SK-N-MC (cell line): Measurements from ENCODE around the gene IKZF4.
"Not testable (repeated sequence)": the region's sequence is repeated elsewhere in the genome, so short reads cannot be mapped to it uniquely, and the experiment has no call there.

Source experiments
- DNase-seq: peaks from one replicate; pipeline ENCODE4 v3.0.0-alpha.2; 2011; ENCODE audit warnings: low read depth, low spot score
- H3K27ac ChIP-seq: fragments of 200-600 bp; sonication (generic); 2 replicates; pipeline ENCODE4 v1.5.1; 2016; ENCODE audit warnings: mixed run types
- H3K36me3 ChIP-seq: fragments of 200-600 bp; sonication (generic); 2 replicates; pipeline ENCODE4 v1.6.1; 2017; ENCODE audit warnings: antibody characterized with exemption, low read length, mixed read lengths; ENCODE audit not compliant: insufficient read depth
- H3K4me3 ChIP-seq: fragments of 200-600 bp; sonication (generic); 2 replicates; pipeline ENCODE4 v1.5.1; 2016
- H3K9ac ChIP-seq: fragments of 200-600 bp; sonication (generic); 2 replicates; pipeline ENCODE4 v1.8.0; 2017; ENCODE audit warnings: mixed run types, mixed read lengths; ENCODE audit not compliant: insufficient read length
- H3K9me3 ChIP-seq: fragments of 200-600 bp; sonication (generic); 2 replicates; pipeline ENCODE4 v1.6.1; 2017; ENCODE audit warnings: low read depth, mild to moderate bottlenecking, antibody characterized with exemption, low read length, moderate library complexity, mixed read lengths
- EZH2 ChIP-seq: fragments of 200-600 bp; sonication (generic); IDR thresholded peaks from one replicate; pipeline ENCODE4 v1.6.1; 2017; ENCODE audit warnings: antibody characterized with exemption
- FOXP2 ChIP-seq: optimal IDR thresholded peaks from 2 replicates; pipeline ENCODE3; 2011; ENCODE audit warnings: mild to moderate bottlenecking, moderate library complexity; ENCODE audit not compliant: insufficient read depth; ENCODE audit errors: extremely low read length, control extremely low read depth
- POLR2AphosphoS5 ChIP-seq: IDR thresholded peaks from 2 replicates; pipeline ENCODE4 v1.6.1; 2012; ENCODE audit warnings: mild to moderate bottlenecking, low read depth, low read length, borderline replicate concordance

IKZF4 gene

DNA sequence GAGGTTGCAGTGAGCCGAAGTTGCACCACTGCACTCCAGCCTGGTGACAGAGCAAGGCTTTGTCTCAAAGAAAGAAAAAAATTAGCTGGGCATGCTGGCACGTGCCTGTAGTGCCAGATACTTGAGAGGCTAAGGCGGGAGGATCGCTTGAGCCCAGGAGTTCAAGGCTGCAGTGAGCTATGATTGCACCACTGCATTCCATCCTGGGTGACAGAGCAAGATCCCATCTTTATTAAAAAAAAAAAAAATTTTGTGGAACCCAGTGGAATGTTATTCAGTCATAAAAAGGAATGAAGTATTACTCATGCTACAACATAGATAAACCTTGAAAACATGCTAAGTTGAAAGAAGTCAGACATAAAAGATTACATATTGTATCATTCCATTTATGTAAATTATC, 50.8 kb downstream of the IKZF4 start:
- H3K4me3 ChIP-seq: no peak overlapping the region
- DNase-seq: no peak
- TF ChIP-seq POLR2AphosphoS5 (no peak), EZH2 (no peak), FOXP2 (no peak)
- H3K27ac ChIP-seq: no peak overlapping the region
- no peaks in the 10 kb centered on the region for H3K36me3 ChIP-seq
- H3K9me3 ChIP-seq: no peaks in the 10 kb centered on the region
- H3K9ac ChIP-seq: no peak overlapping the region

- Histone ChIP-seq H3K36me3 (no peaks in the 10 kb centered on the region), H3K9ac (no peak overlapping the region), H3K27ac (no peak overlapping the region), H3K9me3 (no peaks in the 10 kb centered on the region), H3K4me3 (no peak overlapping the region)
- DNase-seq: no peak
- TF ChIP-seq EZH2 (no peak), FOXP2 (no peak), POLR2AphosphoS5 (no peak)
Observed at GRCh38 chr12:56074396-56074795, 53.6 kb downstream of the IKZF4 start.

DNA sequence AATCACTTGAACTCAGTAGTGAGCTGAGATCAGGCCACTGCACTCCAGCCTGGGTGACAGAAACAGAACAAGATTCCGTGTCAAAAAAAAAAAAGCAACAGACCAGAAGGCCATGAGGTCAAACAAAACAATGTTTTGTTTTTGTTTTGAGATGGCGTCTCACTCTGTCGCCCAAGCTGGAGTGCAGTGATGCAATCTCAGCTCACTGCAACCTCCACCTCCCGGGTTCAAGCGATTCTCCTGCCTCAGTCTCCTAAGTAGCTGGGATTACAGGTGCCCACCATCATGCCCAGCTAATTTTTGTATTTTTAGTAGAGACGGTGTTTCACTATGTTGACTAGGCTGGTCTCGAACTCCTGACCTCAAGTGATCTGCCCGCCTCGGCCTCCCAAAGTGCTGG, 57.1 kb downstream of the IKZF4 start:
- H3K9me3 ChIP-seq, H3K27ac ChIP-seq, H3K9ac ChIP-seq, H3K36me3 ChIP-seq, DNase-seq, H3K4me3 ChIP-seq: not testable (repeated sequence)

DNA sequence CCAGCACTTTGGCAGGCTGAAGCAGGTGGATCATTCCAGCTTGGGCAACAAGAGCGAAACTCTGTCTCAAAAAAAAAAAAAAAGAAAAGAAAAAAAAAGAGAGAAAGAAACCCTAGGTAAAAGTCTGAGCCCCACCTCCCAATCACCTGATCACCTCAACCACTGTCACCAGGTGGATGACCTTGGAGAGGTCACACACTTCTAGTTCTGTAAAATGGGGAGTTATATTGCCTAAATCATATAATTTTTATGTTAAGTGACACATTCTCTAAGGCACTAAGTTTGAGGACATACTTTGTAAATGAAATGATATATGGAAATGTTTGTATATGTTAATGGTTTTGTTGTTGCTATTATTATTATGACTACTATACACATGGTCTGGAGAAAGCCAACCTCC, 57.6 kb downstream of the IKZF4 start:
- Histone ChIP-seq H3K27ac (no peak overlapping the region), H3K36me3 (no peaks in the 10 kb centered on the region), H3K9ac (no peak overlapping the region), H3K9me3 (no peaks in the 10 kb centered on the region), H3K4me3 (no peak overlapping the region; the same call in 1 of the 2 replicates)
- no peak for DNase-seq
- TF ChIP-seq FOXP2 (no peak), POLR2AphosphoS5 (no peak), EZH2 (no peak)

GRCh38 chr12:56078931-56079722, 58.3 kb downstream of the IKZF4 start:
- Histone ChIP-seq H3K27ac (no peak overlapping the region), H3K4me3 (peak overlapping the region; percentile 93), H3K36me3 (no peaks in the 10 kb centered on the region), H3K9me3 (no peaks in the 10 kb centered on the region), H3K9ac (peak overlapping the region; percentile 61)
- no peak for DNase-seq
- TF ChIP-seq EZH2: no peak
- no peak for TF ChIP-seq POLR2AphosphoS5

GRCh38 chr12:56079723-56080555, 59.1 kb downstream of the IKZF4 start, which contains the start of gene ERBB3:
Gene ERBB3, plus strand, starts transcription at chr12:56080165. Its CDS starts 136 bp downstream, at chr12:56080301.
- H3K9me3 ChIP-seq: no peaks in the 10 kb centered on the region
- no peak within 1 kb of the TSS for H3K27ac ChIP-seq
- no peak for TF ChIP-seq POLR2AphosphoS5
- TF ChIP-seq EZH2: no peak
- TF ChIP-seq FOXP2: no peak
- no peak for DNase-seq
- peak within 1 kb of the TSS; percentile 61 for H3K9ac ChIP-seq
- H3K36me3 ChIP-seq: no peaks in the 10 kb centered on the region
- peak within 1 kb of the TSS; percentile 93 for H3K4me3 ChIP-seq

DNA sequence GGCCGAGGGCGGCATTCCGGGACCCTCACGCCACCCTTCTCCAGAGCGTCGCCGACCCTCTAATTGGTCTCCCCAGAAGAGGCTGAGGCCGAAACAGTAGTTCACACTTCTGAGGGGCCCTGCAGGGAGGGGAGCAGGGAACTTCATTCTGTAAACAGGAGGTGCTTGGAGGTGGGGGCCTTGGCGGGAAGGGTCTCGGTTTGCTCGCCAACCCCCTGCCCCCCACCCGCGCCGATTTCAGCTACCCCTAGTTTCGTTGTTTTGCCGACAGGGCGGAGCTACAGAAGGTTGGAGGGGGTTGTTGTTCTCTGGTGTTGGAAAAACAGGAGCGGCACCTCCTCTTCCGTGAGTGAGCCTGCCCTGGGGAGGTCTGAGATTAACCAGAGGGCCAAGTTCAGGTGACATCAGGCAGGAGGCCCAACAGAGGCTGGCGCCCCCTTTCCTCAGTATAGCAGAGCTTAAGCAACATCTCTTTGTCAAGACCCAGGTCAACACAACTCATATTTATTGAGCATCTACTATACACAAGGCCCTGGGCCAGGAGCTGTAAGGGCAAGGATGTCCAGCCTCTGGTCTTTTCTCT, 59.8 kb downstream of the IKZF4 start:
- no peak for TF ChIP-seq POLR2AphosphoS5
- TF ChIP-seq FOXP2: no peak
- TF ChIP-seq EZH2: no peak
- no peak for DNase-seq
- Histone ChIP-seq H3K27ac (no peak overlapping the region), H3K36me3 (no peaks in the 10 kb centered on the region), H3K9me3 (no peaks in the 10 kb centered on the region), H3K9ac (no peak overlapping the region), H3K4me3 (0 out of 2 replicates have a peak overlapping the region, but pooled peaks have one; percentile 93)

DNA sequence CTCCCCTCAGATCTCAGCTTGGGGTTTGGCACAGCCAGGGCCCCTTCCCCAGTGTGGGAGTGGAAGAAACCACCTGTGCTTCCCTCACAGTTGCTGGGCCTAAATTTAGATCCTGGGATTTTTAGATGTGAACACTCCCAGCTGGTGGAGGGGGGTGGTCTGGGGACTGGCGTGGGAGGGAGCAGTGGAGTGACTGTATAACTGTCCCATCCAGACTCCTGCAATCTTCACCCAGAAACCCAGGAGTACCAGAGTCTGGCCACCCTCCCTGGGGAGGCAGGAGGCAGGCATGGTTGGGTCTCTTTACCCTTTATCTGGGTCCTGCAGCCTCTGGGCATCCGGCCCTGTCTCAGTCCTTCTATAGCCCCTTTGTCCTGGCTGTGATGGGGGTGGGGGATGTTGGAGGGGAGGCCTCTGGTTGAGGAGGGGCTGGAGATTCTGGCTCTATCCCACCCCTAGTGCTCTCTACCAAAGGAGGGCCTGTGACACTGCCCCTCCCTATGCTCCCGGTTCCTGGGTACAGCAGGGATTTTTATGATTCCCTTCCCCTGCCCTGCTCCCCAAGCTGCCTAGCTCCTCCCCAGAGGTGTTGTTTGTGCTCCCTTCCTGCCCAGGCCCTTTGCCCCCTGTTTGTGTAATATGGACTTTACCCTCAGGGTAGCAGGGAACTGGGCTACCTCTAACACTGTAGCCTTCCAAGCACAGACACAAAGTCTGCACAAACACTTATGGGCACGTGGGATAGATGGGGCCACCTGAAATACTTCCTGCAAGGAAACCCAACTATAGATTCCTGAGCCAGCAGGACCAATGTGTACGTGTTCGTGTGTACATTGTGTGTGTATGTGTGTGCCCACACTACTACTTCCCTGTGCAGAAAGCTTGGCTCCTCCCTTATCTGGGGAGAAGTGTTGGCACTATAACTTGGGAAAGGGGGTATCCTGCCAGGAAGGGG, 60.8 kb downstream of the IKZF4 start:
- Histone ChIP-seq H3K36me3 (no peaks in the 10 kb centered on the region), H3K9ac (no peak overlapping the region), H3K27ac (no peak overlapping the region), H3K9me3 (no peaks in the 10 kb centered on the region), H3K4me3 (no peak overlapping the region)
- TF ChIP-seq EZH2: no peak
- no peak for TF ChIP-seq FOXP2
- no peak for TF ChIP-seq POLR2AphosphoS5
- no peak for DNase-seq
